Stomach (tissue), 19 donors: ENCODE results near the gene GPRC5C. TPM values are rescaled to one million over a fixed set of nuclear protein-coding genes. Genes with fewer than 3 reads are reported as not detected.

Experiments
- DNase-seq, 2 donors: peaks; one replicate each; pipeline versions ENCODE4 v3.0.0 to v3.0.0-alpha.2; 2013 to 2019
- H3K27ac ChIP-seq, 5 donors: fragments of 200-600 bp in 4 of 5; sonication (generic) in 4 of 5; one replicate each; pipeline ENCODE4 v1.5.1; 2013 to 2019; ENCODE audit warnings: mild to moderate bottlenecking in 1 of 5, moderate library complexity in 1 of 5
- H3K27me3 ChIP-seq, 3 donors: fragments of 200-600 bp; sonication (generic); one replicate each; pipeline ENCODE4 v1.5.1; 2017 to 2019; ENCODE audit warnings: mixed run types in 1 of 3
- H3K36me3 ChIP-seq, 4 donors: fragments of 200-600 bp; sonication (generic); 1 replicate in 3 of 4; 2 replicates in 1 of 4; pipeline ENCODE4 v1.5.1; 2016 to 2019
- H3K4me1 ChIP-seq, 4 donors: fragments of 200-600 bp; sonication (generic); one replicate each; pipeline ENCODE4 v1.5.1; 2016 to 2019
- H3K4me3 ChIP-seq, 4 donors: fragments of 200-600 bp; sonication (generic) in 3 of 4; one replicate each; pipeline ENCODE4 v1.5.1; 2016 to 2019; ENCODE audit warnings: mild to moderate bottlenecking in 1 of 4
- H3K9me3 ChIP-seq, 4 donors: fragments of 200-600 bp; sonication (generic); one replicate each; pipeline ENCODE4 v1.5.1; 2016 to 2019
- EP300 ChIP-seq: sonication (generic); formaldehyde crosslinking; IDR thresholded peaks from one replicate; pipeline ENCODE4 v1.6.1; 2017; ENCODE audit warnings: antibody characterized with exemption
- POLR2A ChIP-seq, 4 donors: fragments of 450-650 bp; IDR thresholded peaks; one replicate each; pipeline ENCODE4 v1.6.1; 2016; ENCODE audit warnings: antibody characterized with exemption in 4 of 4, control low read depth in 2 of 4, mild to moderate bottlenecking in 1 of 4, moderate library complexity in 1 of 4
- POLR2AphosphoS5 ChIP-seq, 3 donors: sonication (generic); formaldehyde crosslinking; IDR thresholded peaks; one replicate each; pipeline ENCODE4 v1.6.1; 2016; ENCODE audit warnings: antibody characterized with exemption in 3 of 3
- WGBS, 5 donors: extraction: QIAGEN DNeasy Blood & Tissue Kit in 3 of 5; methylation state at CpG; one replicate each; pipeline versions ENCODE4 v1.1.5 to v1.1.7; 2013 to 2018; 5-methylcytosine and 5-hydroxymethylcytosine counted together
- intact Hi-C: fragments of 100-400 bp; cut with DNase I; formaldehyde crosslinking; loops from one replicate; pipeline ENCODE4 v1.15.1; 2023; ENCODE audit warnings: low total_unique reads
- long read RNA-seq, 10 donors: transcript quantifications; one replicate each; lab custom pipeline, GENCODE V29; 2026
- polyA plus RNA-seq, 3 donors: library from polyadenylated mRNA; stranded (reverse); fragments of 200-250 nt; gene quantifications; one replicate each; pipeline ENCODE4 v1.2.3, GENCODE V29; 2013
- total RNA-seq, 5 donors: library from RNA; depleted of rRNA; stranded (reverse); fragments of >200 nt; gene quantifications; one replicate each; pipeline versions ENCODE4 v1.1.0 to v1.2.3, GENCODE V29; 2014 to 2016
- TF ChIP-seq, protein P1 (sequence below), 7 experiments: fragments of 450-650 bp in 4 of 7; fragments of 200-600 bp in 3 of 7; sonication (generic) in 3 of 7; IDR thresholded peaks; one replicate each; pipeline ENCODE4 v1.5.1; 2016 to 2019; ENCODE audit warnings: antibody characterized with exemption in 7 of 7, control low read depth in 2 of 7, mild to moderate bottlenecking in 1 of 7
- donor health status: healthy with polysubstance abuse.
- donor health status: Bipolar disorder and iron deficiency.
- donor health status: healthy.

Gene GPRC5C, protein sequence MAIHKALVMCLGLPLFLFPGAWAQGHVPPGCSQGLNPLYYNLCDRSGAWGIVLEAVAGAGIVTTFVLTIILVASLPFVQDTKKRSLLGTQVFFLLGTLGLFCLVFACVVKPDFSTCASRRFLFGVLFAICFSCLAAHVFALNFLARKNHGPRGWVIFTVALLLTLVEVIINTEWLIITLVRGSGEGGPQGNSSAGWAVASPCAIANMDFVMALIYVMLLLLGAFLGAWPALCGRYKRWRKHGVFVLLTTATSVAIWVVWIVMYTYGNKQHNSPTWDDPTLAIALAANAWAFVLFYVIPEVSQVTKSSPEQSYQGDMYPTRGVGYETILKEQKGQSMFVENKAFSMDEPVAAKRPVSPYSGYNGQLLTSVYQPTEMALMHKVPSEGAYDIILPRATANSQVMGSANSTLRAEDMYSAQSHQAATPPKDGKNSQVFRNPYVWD
- 100 to 1,000 TPM in 4 of 5 donors, 10 to 100 TPM in 1; 66.5 to 321 (median 141) TPM for total RNA-seq
- polyA plus RNA-seq = 100 to 1,000 TPM in 2 of 3 donors, 10 to 100 TPM in 1; 84.5 to 145 (median 117) TPM
- long read RNA-seq, donor 1, partial matches to known transcripts = 5 of 8 reads
- long read RNA-seq, donor 1, other reads (novel, unspliced or antisense) = 0 of 8 reads
- long read RNA-seq, donor 2, partial matches to known transcripts = 7 of 14 reads
- long read RNA-seq, donor 2, other reads (novel, unspliced or antisense) = 0 of 14 reads
- long read RNA-seq, donor 3, transcript GPRC5C-202 (4 exons, 2,988 nt) = minor isoform, 6 of 39 reads
- long read RNA-seq, donor 3, transcript GPRC5C-207 (1 exons, 2,224 nt) = major isoform, 18 of 39 reads
- long read RNA-seq, donor 3, partial matches to known transcripts = 8 of 39 reads
- long read RNA-seq, donor 3, other reads (novel, unspliced or antisense) = 6 of 39 reads
- long read RNA-seq, donor 4, partial matches to known transcripts = 0 of 1 reads
- long read RNA-seq, donor 4, other reads (novel, unspliced or antisense) = 0 of 1 reads
- long read RNA-seq, donor 5, transcript GPRC5C-202 (4 exons, 2,988 nt) = minor isoform, 10 of 41 reads
- long read RNA-seq, donor 5, transcript GPRC5C-207 (1 exons, 2,224 nt) = major isoform, 12 of 41 reads
- long read RNA-seq, donor 5, partial matches to known transcripts = 7 of 41 reads
- long read RNA-seq, donor 5, other reads (novel, unspliced or antisense) = 10 of 41 reads
- long read RNA-seq, donor 6, transcript GPRC5C-207 (1 exons, 2,224 nt) = major isoform, 24 of 109 reads
- long read RNA-seq, donor 6, transcript GPRC5C-202 (4 exons, 2,988 nt) = major isoform, 24 of 109 reads
- long read RNA-seq, donor 6, partial matches to known transcripts = 53 of 109 reads
- long read RNA-seq, donor 6, other reads (novel, unspliced or antisense) = 0 of 109 reads
- long read RNA-seq, donor 7, transcript GPRC5C-207 (1 exons, 2,224 nt) = major isoform, 7 of 23 reads
- long read RNA-seq, donor 7, partial matches to known transcripts = 5 of 23 reads
- long read RNA-seq, donor 7, other reads (novel, unspliced or antisense) = 6 of 23 reads
- long read RNA-seq, donor 8, transcript GPRC5C-202 (4 exons, 2,988 nt) = minor isoform, 14 of 51 reads
- long read RNA-seq, donor 8, transcript GPRC5C-207 (1 exons, 2,224 nt) = major isoform, 16 of 51 reads
- long read RNA-seq, donor 8, partial matches to known transcripts = 12 of 51 reads
- long read RNA-seq, donor 8, other reads (novel, unspliced or antisense) = 5 of 51 reads
- long read RNA-seq, donor 9, transcript GPRC5C-207 (1 exons, 2,224 nt) = major isoform, 14 of 26 reads
- long read RNA-seq, donor 9, partial matches to known transcripts = 7 of 26 reads
- long read RNA-seq, donor 9, other reads (novel, unspliced or antisense) = 0 of 26 reads
- long read RNA-seq, donor 10, partial matches to known transcripts = 0 of 5 reads
- long read RNA-seq, donor 10, other reads (novel, unspliced or antisense) = 0 of 5 reads

DNA sequence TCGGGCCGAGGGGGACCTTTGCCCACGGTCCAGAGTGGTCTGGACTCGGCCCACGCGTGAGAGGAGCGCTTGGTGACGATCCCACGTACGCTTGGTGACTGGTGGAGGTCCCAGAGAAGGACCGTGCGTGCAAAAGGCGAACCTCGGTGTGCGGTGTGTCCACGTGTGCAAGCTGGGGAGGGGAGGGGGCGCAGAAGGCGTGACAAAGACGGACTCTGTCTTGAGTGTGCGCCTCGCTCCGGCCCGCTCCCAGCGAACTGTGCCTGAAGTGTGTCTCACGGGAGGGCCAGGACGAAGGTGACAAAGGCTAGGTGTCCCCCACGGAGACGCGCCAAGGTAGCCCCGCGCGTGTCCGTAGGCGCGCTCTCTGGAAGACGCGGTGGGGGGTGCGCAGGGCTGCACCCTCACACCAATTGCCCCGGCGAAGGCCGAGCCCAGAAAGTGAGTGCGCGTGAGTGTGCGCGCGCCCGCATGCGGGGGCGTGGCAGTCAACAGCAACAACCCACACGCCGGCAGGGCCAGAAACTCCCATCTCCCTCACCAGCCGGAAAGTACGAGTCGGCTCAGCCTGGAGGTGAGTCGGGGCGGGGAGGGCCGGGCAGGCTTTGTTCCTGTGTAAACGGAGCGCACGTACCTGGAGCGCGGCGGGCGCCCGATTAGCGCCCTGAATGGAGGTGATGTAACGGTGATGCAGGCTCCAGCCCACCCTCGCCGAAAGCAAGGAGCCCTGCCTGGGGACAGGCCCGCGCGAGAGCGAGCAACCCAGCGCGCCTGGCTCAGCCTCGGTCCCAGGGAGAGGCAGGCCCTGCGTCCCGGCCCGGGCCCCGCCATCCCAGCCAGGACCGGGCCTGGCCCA, at the start of gene GPRC5C:
TSS of gene GPRC5C (plus strand) at position 521 of the 856 bp plus-strand sequence. CDS start 7,689 bp downstream, outside the sequence.
- Histone ChIP-seq H3K9me3 (no peaks in the 10 kb centered on the region), H3K27ac (peak within 1 kb of the TSS; percentile 96 to 99 (median 96)), H3K4me3 (peak within 1 kb of the TSS; percentile 66 to 78 (median 72)), H3K36me3 (no peaks in the 10 kb centered on the region), H3K27me3 (peaks cover 0 to 44% (median 17%) of the 10 kb centered on the region in 3 donors), H3K4me1 (peaks cover 34 to 82% (median 67%) of the 10 kb centered on the region in 4 donors)
- 0 to 1% (median 1%) methylated on average over 30 to 81 of the region's 81 CpGs for WGBS, 5 donors
- peak; percentile 95 to 97 for DNase-seq
- intact Hi-C loops = no loop called here
- TF ChIP-seq, protein P1, sequence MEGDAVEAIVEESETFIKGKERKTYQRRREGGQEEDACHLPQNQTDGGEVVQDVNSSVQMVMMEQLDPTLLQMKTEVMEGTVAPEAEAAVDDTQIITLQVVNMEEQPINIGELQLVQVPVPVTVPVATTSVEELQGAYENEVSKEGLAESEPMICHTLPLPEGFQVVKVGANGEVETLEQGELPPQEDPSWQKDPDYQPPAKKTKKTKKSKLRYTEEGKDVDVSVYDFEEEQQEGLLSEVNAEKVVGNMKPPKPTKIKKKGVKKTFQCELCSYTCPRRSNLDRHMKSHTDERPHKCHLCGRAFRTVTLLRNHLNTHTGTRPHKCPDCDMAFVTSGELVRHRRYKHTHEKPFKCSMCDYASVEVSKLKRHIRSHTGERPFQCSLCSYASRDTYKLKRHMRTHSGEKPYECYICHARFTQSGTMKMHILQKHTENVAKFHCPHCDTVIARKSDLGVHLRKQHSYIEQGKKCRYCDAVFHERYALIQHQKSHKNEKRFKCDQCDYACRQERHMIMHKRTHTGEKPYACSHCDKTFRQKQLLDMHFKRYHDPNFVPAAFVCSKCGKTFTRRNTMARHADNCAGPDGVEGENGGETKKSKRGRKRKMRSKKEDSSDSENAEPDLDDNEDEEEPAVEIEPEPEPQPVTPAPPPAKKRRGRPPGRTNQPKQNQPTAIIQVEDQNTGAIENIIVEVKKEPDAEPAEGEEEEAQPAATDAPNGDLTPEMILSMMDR (IDR thresholded peaks at IDR 0.05) = no peak
- peak in 2 of 4 donors; percentile 72 to 80 for TF ChIP-seq POLR2A (IDR thresholded peaks at IDR 0.05)
- TF ChIP-seq EP300 = no peak
- TF ChIP-seq POLR2AphosphoS5 (IDR thresholded peaks at IDR 0.05) = peak; percentile 28 to 96 (median 92)

DNA sequence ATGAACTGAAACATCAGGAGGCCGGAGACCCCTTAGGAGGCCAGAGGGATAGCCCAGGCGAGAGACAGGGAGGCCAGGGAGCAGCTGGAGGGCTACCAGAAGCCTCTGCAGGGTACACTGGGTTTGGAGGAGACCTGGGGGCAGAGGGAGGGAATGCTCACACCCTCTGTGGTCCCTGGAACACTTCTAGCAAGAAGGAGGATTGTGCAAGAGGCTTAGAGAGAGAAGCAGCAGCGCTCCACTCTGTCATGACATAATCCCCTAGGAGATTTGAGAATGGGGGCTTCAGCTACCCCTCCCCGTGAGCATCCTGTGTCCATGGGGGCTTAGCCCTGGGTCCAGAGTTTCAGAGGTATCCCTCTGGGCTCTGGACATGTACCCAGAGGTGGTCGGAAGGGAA, 48.7 kb upstream of the GPRC5C start:
- no peak for DNase-seq
- Histone ChIP-seq H3K27ac (no peak overlapping the region), H3K36me3 (no peaks in the 10 kb centered on the region), H3K27me3 (peaks cover 0 to under 1% (median 0%) of the 10 kb centered on the region in 3 donors), H3K4me3 (no peak overlapping the region), H3K9me3 (no peaks in the 10 kb centered on the region), H3K4me1 (peaks cover 30 to 40% (median 35%) of the 10 kb centered on the region in 4 donors)
- WGBS, 5 donors = 85 to 92% (median 88%) methylated on average over 5 of the region's 5 CpGs
- intact Hi-C loops = no loop called here
- TF ChIP-seq, protein P1 (IDR thresholded peaks at IDR 0.05) = no peak
- TF ChIP-seq EP300 = no peak
- TF ChIP-seq POLR2A (IDR thresholded peaks at IDR 0.05) = no peak
- TF ChIP-seq POLR2AphosphoS5 (IDR thresholded peaks at IDR 0.05) = no peak

DNA sequence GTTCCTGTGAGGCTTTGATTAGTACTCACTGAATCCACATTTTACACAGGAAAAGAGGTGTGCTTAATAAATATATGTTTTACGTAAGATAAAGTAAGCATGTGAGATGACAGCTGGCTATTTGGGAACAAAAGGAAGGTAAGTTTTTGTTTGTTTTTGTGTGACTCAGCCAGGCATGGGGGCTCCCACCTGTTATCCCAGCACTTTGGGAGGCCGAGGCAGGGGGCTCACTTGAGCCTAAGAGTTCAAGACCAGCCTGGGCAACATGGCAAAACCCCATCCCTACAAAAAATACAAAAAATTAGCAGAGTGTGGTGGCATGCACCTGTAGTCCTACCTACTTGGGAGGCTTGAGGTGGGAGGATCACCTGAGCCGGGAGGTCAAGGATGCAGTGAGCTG, 46.7 kb upstream of the GPRC5C start:
- H3K9me3 ChIP-seq = no peaks in the 10 kb centered on the region
- TF ChIP-seq, protein P1 (IDR thresholded peaks at IDR 0.05) = no peak
- H3K4me3 ChIP-seq = no peak overlapping the region
- whole genome bisulfite sequencing, 5 donors = 87 to 91% (median 88%) methylated on average over 3 of the region's 3 CpGs
- peaks cover 18 to 41% (median 31%) of the 10 kb centered on the region in 4 donors for H3K4me1 ChIP-seq
- H3K36me3 ChIP-seq = no peaks in the 10 kb centered on the region
- DNase-seq = no peak
- H3K27ac ChIP-seq = no peak overlapping the region
- intact Hi-C loops = no loop called here
- no peaks in the 10 kb centered on the region for H3K27me3 ChIP-seq
